Fibroblast of lung (primary cell): ENCODE data around the gene MAP3K7.

Experiments
- EZH2 ChIP-seq: IDR thresholded peaks from 2 replicates; pipeline ENCODE4 v1.5.1; 2012; ENCODE audit warnings: low read length, control low read depth, mild to moderate bottlenecking; ENCODE audit errors: missing control alignments
- TF ChIP-seq, protein P1 (sequence below), 2 donors: IDR thresholded peaks in 1 of 2; conservative IDR thresholded peaks in 1 of 2; 1 replicate in 1 of 2; 2 replicates in 1 of 2; pipeline ENCODE4 v1.5.1; 2011 to 2012; ENCODE audit warnings: low read length in 2 of 2, control low read depth in 1 of 2, inconsistent platforms in 1 of 2, low read depth in 1 of 2, mild to moderate bottlenecking in 1 of 2

DNA sequence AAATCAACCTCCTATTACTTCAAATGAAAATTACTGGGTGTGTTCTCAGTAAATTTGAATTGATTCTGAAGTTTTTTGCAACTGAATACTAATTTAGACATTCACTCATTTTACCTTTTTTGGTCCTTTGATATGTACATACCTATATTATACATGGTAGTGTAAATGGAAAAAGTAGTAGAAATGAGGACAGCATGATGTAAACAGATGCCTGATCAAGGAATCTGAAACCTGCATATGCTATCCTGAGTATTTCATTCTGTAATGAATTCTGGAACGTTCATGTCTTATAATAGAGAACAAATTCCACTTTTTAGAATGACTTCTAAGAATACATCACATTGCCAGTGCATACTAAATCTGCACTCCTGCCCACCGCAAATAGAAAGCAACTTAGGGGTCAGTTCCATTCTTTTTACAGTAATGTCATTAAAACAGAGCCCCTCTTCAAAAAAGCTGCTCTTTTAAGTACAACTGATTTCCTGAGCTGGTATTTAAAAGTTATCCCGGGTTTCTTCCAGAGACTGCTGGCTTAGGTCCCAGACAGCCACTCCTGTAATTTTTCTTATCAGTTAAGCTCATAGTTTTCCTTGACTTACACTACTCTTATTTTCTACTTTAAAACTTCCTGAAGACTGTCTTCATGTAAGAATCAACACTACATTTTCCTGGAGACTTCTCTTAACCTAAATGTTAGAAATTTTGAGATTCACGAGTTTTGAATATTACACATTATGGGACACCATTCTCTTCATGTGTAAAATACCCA is 48.4 kb downstream of the MAP3K7 start:
- TF ChIP-seq, protein P1, sequence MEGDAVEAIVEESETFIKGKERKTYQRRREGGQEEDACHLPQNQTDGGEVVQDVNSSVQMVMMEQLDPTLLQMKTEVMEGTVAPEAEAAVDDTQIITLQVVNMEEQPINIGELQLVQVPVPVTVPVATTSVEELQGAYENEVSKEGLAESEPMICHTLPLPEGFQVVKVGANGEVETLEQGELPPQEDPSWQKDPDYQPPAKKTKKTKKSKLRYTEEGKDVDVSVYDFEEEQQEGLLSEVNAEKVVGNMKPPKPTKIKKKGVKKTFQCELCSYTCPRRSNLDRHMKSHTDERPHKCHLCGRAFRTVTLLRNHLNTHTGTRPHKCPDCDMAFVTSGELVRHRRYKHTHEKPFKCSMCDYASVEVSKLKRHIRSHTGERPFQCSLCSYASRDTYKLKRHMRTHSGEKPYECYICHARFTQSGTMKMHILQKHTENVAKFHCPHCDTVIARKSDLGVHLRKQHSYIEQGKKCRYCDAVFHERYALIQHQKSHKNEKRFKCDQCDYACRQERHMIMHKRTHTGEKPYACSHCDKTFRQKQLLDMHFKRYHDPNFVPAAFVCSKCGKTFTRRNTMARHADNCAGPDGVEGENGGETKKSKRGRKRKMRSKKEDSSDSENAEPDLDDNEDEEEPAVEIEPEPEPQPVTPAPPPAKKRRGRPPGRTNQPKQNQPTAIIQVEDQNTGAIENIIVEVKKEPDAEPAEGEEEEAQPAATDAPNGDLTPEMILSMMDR (conservative IDR thresholded peaks at IDR 0.05 in 1 of 2, IDR thresholded peaks at IDR 0.05 in 1 of 2; ENCODE audit: low read depth in 1 of 2, low read length in 2 of 2) = no peak
- TF ChIP-seq EZH2 = no peak
